ENCODE results near the gene MAB21L3.

DNA sequence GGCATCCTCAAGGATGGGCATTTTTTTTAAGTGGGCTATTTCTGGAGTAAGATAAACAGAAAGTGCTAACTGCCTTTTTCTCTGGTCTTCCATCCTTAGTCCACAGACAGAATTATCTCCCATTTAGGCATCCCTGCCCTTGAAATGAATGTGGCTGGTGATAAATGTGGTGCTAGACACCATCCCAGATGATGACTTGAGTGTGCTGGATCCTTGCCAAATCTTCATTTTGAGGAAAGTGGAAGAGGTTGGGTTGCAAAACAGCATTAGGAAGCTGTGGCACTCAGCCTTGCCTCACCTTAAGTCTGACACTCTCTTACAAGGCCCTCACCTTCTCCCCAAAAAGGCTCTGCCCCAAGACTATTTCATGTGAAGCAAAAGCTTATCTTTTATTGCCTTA lies 19.2 kb downstream of the MAB21L3 start:
- TF ChIP-seq POLR2A (IDR thresholded peaks at IDR 0.05): no peak
- TF ChIP-seq, protein P1, sequence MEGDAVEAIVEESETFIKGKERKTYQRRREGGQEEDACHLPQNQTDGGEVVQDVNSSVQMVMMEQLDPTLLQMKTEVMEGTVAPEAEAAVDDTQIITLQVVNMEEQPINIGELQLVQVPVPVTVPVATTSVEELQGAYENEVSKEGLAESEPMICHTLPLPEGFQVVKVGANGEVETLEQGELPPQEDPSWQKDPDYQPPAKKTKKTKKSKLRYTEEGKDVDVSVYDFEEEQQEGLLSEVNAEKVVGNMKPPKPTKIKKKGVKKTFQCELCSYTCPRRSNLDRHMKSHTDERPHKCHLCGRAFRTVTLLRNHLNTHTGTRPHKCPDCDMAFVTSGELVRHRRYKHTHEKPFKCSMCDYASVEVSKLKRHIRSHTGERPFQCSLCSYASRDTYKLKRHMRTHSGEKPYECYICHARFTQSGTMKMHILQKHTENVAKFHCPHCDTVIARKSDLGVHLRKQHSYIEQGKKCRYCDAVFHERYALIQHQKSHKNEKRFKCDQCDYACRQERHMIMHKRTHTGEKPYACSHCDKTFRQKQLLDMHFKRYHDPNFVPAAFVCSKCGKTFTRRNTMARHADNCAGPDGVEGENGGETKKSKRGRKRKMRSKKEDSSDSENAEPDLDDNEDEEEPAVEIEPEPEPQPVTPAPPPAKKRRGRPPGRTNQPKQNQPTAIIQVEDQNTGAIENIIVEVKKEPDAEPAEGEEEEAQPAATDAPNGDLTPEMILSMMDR (IDR thresholded peaks at IDR 0.05): no peak
- no peak for TF ChIP-seq EP300 (IDR thresholded peaks at IDR 0.05)
- TF ChIP-seq POLR2AphosphoS5 (IDR thresholded peaks at IDR 0.05): no peak

All from gastroesophageal sphincter (tissue), 3 donors.